ENCODE data around the gene CCDC92. TPM values are rescaled to one million over a fixed set of nuclear protein-coding genes. Genes with fewer than 3 reads are reported as not detected.

Gene CCDC92, protein sequence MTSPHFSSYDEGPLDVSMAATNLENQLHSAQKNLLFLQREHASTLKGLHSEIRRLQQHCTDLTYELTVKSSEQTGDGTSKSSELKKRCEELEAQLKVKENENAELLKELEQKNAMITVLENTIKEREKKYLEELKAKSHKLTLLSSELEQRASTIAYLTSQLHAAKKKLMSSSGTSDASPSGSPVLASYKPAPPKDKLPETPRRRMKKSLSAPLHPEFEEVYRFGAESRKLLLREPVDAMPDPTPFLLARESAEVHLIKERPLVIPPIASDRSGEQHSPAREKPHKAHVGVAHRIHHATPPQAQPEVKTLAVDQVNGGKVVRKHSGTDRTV
- total RNA-seq (2012; rRNA removed) = 8.3 and 9.1 TPM in 2 replicates

DNA sequence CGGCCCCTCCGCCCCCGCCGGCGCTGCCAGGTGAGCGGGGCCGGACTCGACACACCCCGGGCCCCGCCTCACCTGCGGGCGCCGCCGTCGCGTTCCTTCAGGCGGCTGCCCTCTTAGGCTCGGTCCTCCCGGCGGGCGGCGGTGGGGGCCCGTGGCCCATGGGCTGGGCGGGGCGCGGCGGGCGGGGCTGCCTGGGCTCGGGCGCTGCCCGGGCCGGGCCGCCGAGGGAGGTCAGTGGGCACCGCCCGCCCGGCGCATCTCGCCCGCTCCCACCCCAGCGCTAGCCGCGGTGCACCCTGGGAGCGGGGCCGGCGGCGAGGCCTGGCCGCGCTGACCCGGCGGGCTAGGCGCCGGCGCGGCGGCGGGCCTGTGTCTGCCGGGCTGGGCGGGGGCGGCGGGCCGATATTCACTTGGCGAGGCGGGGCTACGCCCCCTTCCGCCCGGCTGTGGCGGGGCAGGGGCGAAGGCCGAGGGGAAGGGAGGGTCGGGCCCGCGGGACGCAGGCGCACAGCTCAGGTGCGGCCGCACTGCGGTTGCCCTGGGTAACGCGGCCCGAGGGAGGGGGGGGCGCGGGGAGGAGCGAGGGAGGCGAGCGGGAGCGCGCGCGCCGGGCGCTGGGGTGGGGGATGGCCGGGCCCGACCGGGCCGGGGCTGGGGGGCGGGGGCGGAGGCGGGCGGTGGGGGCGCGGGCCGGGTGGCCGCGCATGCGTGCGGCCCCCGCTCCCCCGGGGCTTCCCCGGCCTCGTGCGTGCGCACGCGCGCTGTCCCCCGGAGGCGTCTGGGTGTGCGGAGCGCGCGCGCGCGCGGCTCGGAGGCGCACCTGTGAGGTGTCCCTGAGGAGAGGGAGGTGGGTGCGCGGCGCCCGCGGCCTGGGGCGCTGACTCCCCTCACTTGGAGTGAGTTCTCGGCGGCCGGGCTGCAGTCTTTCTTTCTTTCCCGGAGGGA is at the start of gene CCDC92, which contains the start of gene ZNF664:
Gene CCDC92 (minus strand): TSS at position 375 of the 945 bp plus-strand sequence. CDS start 28,526 bp downstream, outside the sequence.
Gene ZNF664 (plus strand): TSS at position 759 of the 945 bp plus-strand sequence. CDS start 38,930 bp downstream, outside the sequence.
- H3K9me3 ChIP-seq (replicated peaks; ENCODE audit: low read length) = no peaks in the 10 kb centered on the region
- no peaks in the 10 kb centered on the region for H3K27me3 ChIP-seq (ENCODE audit: control insufficient read depth, insufficient read depth, low read length)
- H3K4me3 ChIP-seq (ENCODE audit: low read length) = peak within 1 kb of the TSS; percentile 81
- peaks cover 11% of the 10 kb centered on the region for H3K36me3 ChIP-seq (ENCODE audit: insufficient read depth, low read length)
- H3K9ac ChIP-seq (ENCODE audit: low read depth, low read length) = peak within 1 kb of the TSS; percentile 86
- H3K4me1 ChIP-seq (ENCODE audit: control insufficient read depth, insufficient read depth, low read length) = peaks cover 29% of the 10 kb centered on the region
- H3K4me2 ChIP-seq (ENCODE audit: low read length) = peak within 1 kb of the TSS; percentile 91

DNA sequence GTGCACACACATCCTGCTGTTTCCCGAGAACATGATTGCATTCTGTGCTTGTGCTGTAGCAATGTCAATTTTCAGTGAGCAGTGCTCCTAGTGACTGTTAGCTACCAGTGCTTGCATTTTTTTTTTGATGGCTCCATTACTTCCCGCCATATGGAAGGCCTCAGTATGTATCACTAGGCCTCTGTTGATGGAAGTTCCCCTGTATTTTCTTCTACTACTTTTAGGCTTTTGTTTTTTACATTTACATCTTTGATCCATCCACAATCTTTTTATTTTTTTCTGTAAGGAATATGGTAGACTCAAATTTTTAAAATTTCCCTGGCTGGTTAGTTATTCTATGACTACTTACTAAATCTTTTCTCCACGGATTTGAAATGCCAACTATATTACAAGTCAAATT is 49.5 kb upstream of the CCDC92 start:
- Histone ChIP-seq H3K9ac (ENCODE audit: low read depth, low read length) (no peak overlapping the region), H3K9me3 (replicated peaks; ENCODE audit: low read length) (no peaks in the 10 kb centered on the region), H3K27me3 (ENCODE audit: control insufficient read depth, insufficient read depth, low read length) (no peaks in the 10 kb centered on the region), H3K4me3 (ENCODE audit: low read length) (no peak overlapping the region), H3K4me1 (ENCODE audit: control insufficient read depth, insufficient read depth, low read length) (peaks cover 21% of the 10 kb centered on the region), H3K36me3 (ENCODE audit: insufficient read depth, low read length) (no peaks in the 10 kb centered on the region), H3K4me2 (ENCODE audit: low read length) (no peak overlapping the region)

DNA sequence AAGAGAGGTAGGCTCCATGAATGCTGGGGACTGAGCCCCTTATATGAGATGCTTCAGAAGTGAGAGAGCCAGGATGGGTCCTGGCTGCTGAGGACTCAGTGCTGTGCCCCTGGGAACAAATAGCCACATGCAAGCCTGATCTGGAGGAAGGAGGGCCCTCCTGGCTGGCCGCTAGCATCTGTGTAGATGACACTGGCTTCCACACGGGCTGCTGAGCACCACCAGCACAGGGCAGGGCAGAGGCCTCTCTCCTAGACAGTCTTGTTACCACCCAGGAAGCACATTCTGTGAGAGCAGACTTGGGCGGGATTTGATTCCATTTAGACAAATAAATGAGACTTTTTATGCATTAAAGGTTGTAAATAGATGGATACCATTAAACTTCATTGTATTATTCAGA is 48.4 kb upstream of the CCDC92 start:
- no peak overlapping the region for H3K4me3 ChIP-seq (ENCODE audit: low read length)
- no peak overlapping the region for H3K9ac ChIP-seq (ENCODE audit: low read depth, low read length)
- no peaks in the 10 kb centered on the region for H3K36me3 ChIP-seq (ENCODE audit: insufficient read depth, low read length)
- H3K27me3 ChIP-seq (ENCODE audit: control insufficient read depth, insufficient read depth, low read length) = no peaks in the 10 kb centered on the region
- H3K9me3 ChIP-seq (replicated peaks; ENCODE audit: low read length) = no peaks in the 10 kb centered on the region
- peaks cover 11% of the 10 kb centered on the region for H3K4me1 ChIP-seq (ENCODE audit: control insufficient read depth, insufficient read depth, low read length)
- H3K4me2 ChIP-seq (ENCODE audit: low read length) = no peak overlapping the region

DNA sequence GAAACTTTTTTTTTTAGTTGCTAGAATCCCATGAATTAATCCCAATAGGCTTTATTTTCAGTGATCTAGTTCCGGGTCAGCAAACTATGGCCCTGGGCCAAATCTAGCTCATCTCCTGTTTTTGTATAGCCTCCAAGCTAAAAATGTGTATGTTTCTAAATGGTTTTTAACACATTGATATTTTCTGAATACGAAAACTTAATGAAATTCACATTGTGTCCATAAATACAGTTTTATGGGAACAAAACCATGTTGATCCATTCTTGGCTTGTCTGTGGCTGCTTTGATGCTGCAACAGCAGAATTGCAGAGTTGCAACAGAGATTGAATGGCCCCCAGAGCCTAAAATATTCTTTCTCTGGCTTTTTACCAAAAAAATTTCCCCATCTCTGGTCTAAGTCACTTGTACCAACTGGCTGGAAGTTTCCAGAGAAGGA is 47.9 kb upstream of the CCDC92 start:
- Histone ChIP-seq H3K4me2 (ENCODE audit: low read length) (no peak overlapping the region), H3K4me3 (ENCODE audit: low read length) (no peak overlapping the region), H3K9ac (ENCODE audit: low read depth, low read length) (no peak overlapping the region), H3K4me1 (ENCODE audit: control insufficient read depth, insufficient read depth, low read length) (peaks cover 11% of the 10 kb centered on the region), H3K36me3 (ENCODE audit: insufficient read depth, low read length) (no peaks in the 10 kb centered on the region), H3K27me3 (ENCODE audit: control insufficient read depth, insufficient read depth, low read length) (no peaks in the 10 kb centered on the region), H3K9me3 (replicated peaks; ENCODE audit: low read length) (no peaks in the 10 kb centered on the region)

DNA sequence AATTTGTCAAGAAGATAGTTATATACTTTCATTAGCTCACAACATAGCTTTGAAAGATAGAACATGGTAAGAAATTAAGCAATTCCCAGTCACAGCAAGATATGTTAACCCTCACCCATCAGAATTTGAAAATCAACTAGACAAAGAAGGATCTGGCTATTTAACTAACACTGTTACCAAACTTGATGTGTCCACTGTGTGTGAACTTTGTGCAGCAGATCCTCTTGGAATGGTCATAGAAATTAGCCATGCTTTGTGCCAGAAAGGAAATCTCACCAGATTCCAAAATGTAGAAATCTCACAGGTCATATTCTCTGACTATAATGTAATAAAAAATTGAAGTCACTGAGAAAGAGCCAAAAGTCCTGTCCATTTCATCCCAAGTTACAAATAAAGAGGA is 46.5 kb upstream of the CCDC92 start:
- H3K4me2 ChIP-seq (ENCODE audit: low read length) = no peak overlapping the region
- no peaks in the 10 kb centered on the region for H3K36me3 ChIP-seq (ENCODE audit: insufficient read depth, low read length)
- no peaks in the 10 kb centered on the region for H3K9me3 ChIP-seq (replicated peaks; ENCODE audit: low read length)
- H3K4me3 ChIP-seq (ENCODE audit: low read length) = no peak overlapping the region
- peaks cover 4% of the 10 kb centered on the region for H3K4me1 ChIP-seq (ENCODE audit: control insufficient read depth, insufficient read depth, low read length)
- no peak overlapping the region for H3K9ac ChIP-seq (ENCODE audit: low read depth, low read length)
- no peaks in the 10 kb centered on the region for H3K27me3 ChIP-seq (ENCODE audit: control insufficient read depth, insufficient read depth, low read length)

DNA sequence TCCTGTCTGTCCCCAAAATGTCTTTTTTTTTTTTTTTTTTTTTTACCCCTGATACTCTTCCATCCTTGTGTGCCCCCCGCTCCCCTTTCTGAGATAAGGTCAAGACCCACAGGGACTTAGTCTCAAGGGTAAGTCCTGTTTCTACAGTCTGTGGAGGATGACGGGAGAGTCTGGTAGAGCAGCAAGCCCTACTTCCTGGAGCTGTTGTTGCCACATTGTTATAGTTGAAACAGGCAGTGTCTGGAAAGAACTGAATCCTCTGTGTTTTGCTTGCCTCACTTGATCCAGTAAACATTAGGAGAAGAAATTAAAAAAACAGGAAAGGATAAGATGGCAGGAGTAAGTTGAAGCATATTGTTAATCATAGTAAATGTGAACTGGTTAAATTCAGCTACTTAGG is 45.9 kb upstream of the CCDC92 start:
- H3K4me2 ChIP-seq (ENCODE audit: low read length) = no peak overlapping the region
- H3K9ac ChIP-seq (ENCODE audit: low read depth, low read length) = no peak overlapping the region
- H3K4me1 ChIP-seq (ENCODE audit: control insufficient read depth, insufficient read depth, low read length) = peaks cover 4% of the 10 kb centered on the region
- no peak overlapping the region for H3K4me3 ChIP-seq (ENCODE audit: low read length)
- no peaks in the 10 kb centered on the region for H3K9me3 ChIP-seq (replicated peaks; ENCODE audit: low read length)
- peaks cover 1% of the 10 kb centered on the region for H3K36me3 ChIP-seq (ENCODE audit: insufficient read depth, low read length)
- H3K27me3 ChIP-seq (ENCODE audit: control insufficient read depth, insufficient read depth, low read length) = no peaks in the 10 kb centered on the region

- Histone ChIP-seq H3K27me3 (ENCODE audit: control insufficient read depth, insufficient read depth, low read length) (no peaks in the 10 kb centered on the region), H3K4me2 (ENCODE audit: low read length) (no peak overlapping the region), H3K4me3 (ENCODE audit: low read length) (no peak overlapping the region), H3K4me1 (ENCODE audit: control insufficient read depth, insufficient read depth, low read length) (peaks cover 4% of the 10 kb centered on the region), H3K9me3 (replicated peaks; ENCODE audit: low read length) (no peaks in the 10 kb centered on the region), H3K36me3 (ENCODE audit: insufficient read depth, low read length) (peaks cover 16% of the 10 kb centered on the region), H3K9ac (ENCODE audit: low read depth, low read length) (no peak overlapping the region)
Observed at GRCh38 chr12:124017064-124017463, 44.4 kb upstream of the CCDC92 start.

DNA sequence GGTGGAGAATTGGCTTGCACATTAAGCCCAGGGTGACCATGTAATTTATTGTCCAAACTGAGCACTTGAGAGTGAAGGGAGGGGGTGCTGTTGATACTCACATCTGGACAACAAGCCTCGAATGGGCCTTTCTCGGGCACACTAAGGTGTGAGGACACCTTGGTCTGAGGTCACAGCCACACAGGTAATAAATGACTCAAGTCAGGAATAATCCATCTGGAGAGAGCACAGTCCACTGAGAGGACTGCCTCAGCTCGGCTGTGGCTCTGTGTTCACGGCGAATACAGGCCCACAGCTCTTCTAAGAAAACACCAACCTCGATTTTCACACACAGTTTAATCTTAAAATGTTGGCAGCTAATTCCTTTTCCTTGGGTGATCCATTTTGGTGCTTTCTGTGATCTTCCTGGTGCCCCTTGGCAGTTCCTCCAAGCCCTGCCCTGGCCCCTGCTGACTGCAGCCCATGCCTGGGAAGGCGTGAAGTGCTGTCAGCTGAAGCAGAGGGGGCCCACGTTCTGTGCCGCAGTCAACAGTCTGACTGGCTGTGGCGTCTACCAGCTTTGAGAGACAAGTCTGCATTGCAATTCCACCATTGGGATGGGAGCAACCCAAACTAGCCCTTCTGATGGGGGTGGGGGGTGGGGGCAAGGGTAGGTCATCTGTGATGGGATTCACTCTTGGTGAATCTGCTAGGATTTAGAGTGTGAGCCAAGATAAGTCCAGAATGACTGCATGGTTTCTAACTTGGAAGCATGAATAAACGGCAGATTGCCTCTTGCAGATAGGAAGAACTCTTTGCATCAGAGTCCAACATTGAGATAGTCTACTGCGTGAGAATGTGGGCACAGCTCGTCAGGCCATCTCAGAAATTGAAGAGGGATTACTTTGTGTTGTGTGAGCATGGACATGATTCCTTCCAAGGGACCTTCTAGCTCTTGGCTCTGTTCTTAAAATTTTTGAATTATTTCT is 43.1 kb upstream of the CCDC92 start:
- no peak overlapping the region for H3K4me3 ChIP-seq (ENCODE audit: low read length)
- H3K27me3 ChIP-seq (ENCODE audit: control insufficient read depth, insufficient read depth, low read length) = no peaks in the 10 kb centered on the region
- no peak overlapping the region for H3K4me2 ChIP-seq (ENCODE audit: low read length)
- peaks cover 26% of the 10 kb centered on the region for H3K36me3 ChIP-seq (ENCODE audit: insufficient read depth, low read length)
- H3K9me3 ChIP-seq (replicated peaks; ENCODE audit: low read length) = no peaks in the 10 kb centered on the region
- H3K4me1 ChIP-seq (ENCODE audit: control insufficient read depth, insufficient read depth, low read length) = peaks cover 4% of the 10 kb centered on the region
- no peak overlapping the region for H3K9ac ChIP-seq (ENCODE audit: low read depth, low read length)

DNA sequence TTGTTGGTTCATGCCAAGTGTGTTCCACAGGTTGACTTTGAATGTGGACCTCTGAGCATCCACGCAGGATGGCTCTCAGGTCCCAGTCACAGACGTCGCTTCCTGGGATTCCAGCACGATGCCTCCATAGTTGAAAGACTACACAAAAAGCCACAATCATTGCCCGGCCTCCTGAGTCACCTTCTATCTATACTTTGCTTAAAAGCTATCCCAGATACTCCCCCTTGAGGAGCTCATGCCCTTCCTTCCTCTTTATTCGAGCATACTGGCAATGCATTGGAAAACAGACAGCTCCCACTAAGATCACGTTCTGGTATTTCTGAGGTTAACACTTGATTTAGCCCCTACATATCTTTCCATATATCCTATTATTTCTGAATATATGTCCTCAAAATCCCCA is 40.4 kb upstream of the CCDC92 start:
- H3K36me3 ChIP-seq (ENCODE audit: insufficient read depth, low read length) = peaks cover 30% of the 10 kb centered on the region
- H3K4me1 ChIP-seq (ENCODE audit: control insufficient read depth, insufficient read depth, low read length) = no peaks in the 10 kb centered on the region
- no peak overlapping the region for H3K4me3 ChIP-seq (ENCODE audit: low read length)
- H3K4me2 ChIP-seq (ENCODE audit: low read length) = no peak overlapping the region
- no peaks in the 10 kb centered on the region for H3K9me3 ChIP-seq (replicated peaks; ENCODE audit: low read length)
- H3K9ac ChIP-seq (ENCODE audit: low read depth, low read length) = no peak overlapping the region
- H3K27me3 ChIP-seq (ENCODE audit: control insufficient read depth, insufficient read depth, low read length) = no peaks in the 10 kb centered on the region

DNA sequence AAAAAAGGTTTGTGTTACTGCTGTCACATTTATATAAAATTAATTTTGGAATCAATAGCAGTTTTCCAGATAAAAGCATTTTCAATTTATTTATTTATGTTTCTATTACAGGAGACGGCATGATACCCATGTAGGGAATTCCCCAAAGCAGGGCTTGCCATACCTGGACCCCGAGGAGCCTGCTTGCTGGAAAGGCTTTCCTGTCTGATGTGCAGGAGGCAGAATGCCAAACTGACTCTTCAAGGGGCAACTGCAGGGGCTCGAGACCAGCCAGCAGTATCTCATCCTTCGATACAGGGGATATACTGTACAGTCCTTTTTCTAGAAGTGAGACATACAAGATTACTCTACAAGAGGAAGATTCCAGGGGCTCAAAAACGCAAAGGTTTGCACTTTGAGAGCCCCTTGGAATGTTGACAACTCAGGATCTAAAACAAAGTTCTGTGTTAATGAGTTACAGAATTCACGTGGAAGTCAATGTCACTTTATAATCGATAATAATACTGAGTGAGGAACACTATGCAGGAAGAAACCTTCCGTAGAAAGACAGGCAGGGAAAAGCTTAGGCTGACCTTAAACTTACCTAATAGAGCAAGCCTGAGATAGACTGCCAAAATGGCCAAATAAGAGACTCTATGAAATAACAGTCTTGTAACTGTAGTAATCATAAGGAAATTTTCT is 38.9 kb upstream of the CCDC92 start:
- Histone ChIP-seq H3K4me1 (ENCODE audit: control insufficient read depth, insufficient read depth, low read length) (no peaks in the 10 kb centered on the region), H3K4me2 (ENCODE audit: low read length) (no peak overlapping the region), H3K4me3 (ENCODE audit: low read length) (no peak overlapping the region), H3K9ac (ENCODE audit: low read depth, low read length) (no peak overlapping the region), H3K27me3 (ENCODE audit: control insufficient read depth, insufficient read depth, low read length) (no peaks in the 10 kb centered on the region), H3K9me3 (replicated peaks; ENCODE audit: low read length) (no peaks in the 10 kb centered on the region), H3K36me3 (ENCODE audit: insufficient read depth, low read length) (peaks cover 30% of the 10 kb centered on the region)

Measured in skeletal muscle satellite cell (primary cell).